ENCODE data around the gene KLF4. TPM values are rescaled to one million over a fixed set of nuclear protein-coding genes. Genes with fewer than 3 reads are reported as not detected.

The KLF4 gene
- total and polyA plus RNA-seq, 2 of the 4 experiments (the other 2 are of a cell fraction): 1.3 to 3.8 TPM

- in situ Hi-C loops (cut with MboI; ENCODE audit: low sequenced_read_pairs): no loop called here
These were observed 22.2 kb downstream of the KLF4 start for GRCh38 chr9:107467416-107467815.

More at GRCh38 chr9:107467416-107467815, 22.2 kb downstream of the KLF4 start:
- no peak overlapping the region for H3K23ac ChIP-seq (ENCODE audit: low read depth, low read length)
- no peak overlapping the region for H2AK5ac ChIP-seq (ENCODE audit: low read depth, low read length)
- no peak overlapping the region for H2BK15ac ChIP-seq (ENCODE audit: low read depth, low read length)
- H3K4me2 ChIP-seq (ENCODE audit: low read depth, low read length): no peak overlapping the region
- H3K9ac ChIP-seq (ENCODE audit: low read depth, low read length): no peak overlapping the region
- peaks cover 4% of the 10 kb centered on the region for H3K27me3 ChIP-seq (ENCODE audit: control insufficient read depth, insufficient read depth, low read length)
- ChIA-PET POLR2A (ENCODE audit: unreplicated experiment) (interaction anchor here (0.7 kb wide), 1 partner anchor 22 kb away, joined by 10 read pairs; no protein-coding TSS in a partner anchor), CTCF (interaction anchor here (0.9 kb wide), 1 partner anchor 9 kb away, joined by 3 read pairs; no protein-coding TSS in a partner anchor)
- no peak overlapping the region for H2BK120ac ChIP-seq (ENCODE audit: low read depth, low read length)
- H2BK5ac ChIP-seq (ENCODE audit: low read depth, low read length, poor library complexity, severe bottlenecking): no peak overlapping the region
- no peak overlapping the region for H2BK20ac ChIP-seq (ENCODE audit: low read depth, low read length)
- no peak overlapping the region for H2AK9ac ChIP-seq (replicated peaks; ENCODE audit: low read depth, low read length, poor library complexity)
- H3K14ac ChIP-seq (replicated peaks; ENCODE audit: low read depth, low read length): no peak overlapping the region
- no peak overlapping the region for H4K91ac ChIP-seq (ENCODE audit: insufficient read depth, low read depth, low read length)
- H3K4me3 ChIP-seq (ENCODE audit: insufficient read depth, low read depth, low read length): no peak overlapping the region
- no peak overlapping the region for H3K18ac ChIP-seq (ENCODE audit: low read depth, low read length)
- no peak for ATAC-seq (ENCODE audit: low read depth)
- no peak overlapping the region for H4K8ac ChIP-seq (ENCODE audit: low read depth in 2 of 2, low read length in 2 of 2)
- intact Hi-C loops (cut with micrococcal nuclease): loop anchor here (5.0 kb wide), 1 partner anchor 1100 kb away; no protein-coding TSS in a partner anchor
- BruUV-seq (replicated peaks): no TSS peak
- H3K27ac ChIP-seq (ENCODE audit: insufficient read depth, low read length): no peak overlapping the region
- TF ChIP-seq, protein P1, sequence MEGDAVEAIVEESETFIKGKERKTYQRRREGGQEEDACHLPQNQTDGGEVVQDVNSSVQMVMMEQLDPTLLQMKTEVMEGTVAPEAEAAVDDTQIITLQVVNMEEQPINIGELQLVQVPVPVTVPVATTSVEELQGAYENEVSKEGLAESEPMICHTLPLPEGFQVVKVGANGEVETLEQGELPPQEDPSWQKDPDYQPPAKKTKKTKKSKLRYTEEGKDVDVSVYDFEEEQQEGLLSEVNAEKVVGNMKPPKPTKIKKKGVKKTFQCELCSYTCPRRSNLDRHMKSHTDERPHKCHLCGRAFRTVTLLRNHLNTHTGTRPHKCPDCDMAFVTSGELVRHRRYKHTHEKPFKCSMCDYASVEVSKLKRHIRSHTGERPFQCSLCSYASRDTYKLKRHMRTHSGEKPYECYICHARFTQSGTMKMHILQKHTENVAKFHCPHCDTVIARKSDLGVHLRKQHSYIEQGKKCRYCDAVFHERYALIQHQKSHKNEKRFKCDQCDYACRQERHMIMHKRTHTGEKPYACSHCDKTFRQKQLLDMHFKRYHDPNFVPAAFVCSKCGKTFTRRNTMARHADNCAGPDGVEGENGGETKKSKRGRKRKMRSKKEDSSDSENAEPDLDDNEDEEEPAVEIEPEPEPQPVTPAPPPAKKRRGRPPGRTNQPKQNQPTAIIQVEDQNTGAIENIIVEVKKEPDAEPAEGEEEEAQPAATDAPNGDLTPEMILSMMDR (conservative IDR thresholded peaks at IDR 0.05; ENCODE audit: low read depth, low read length): no peak
- dilution Hi-C loops (cut with HindIII; ENCODE audit: low sequenced_read_pairs, unreplicated experiment): no loop called here
- H2AFZ ChIP-seq (replicated peaks; ENCODE audit: low read length, poor library complexity): no peak overlapping the region
- H3K79me1 ChIP-seq (ENCODE audit: low read depth in 1 of 2, low read length in 2 of 2): no peaks in the 10 kb centered on the region
- no peaks in the 10 kb centered on the region for H3K9me1 ChIP-seq (ENCODE audit: insufficient read depth, low read length)
- DNase-seq: no peak
- H4K20me1 ChIP-seq (ENCODE audit: insufficient read depth, low read length): no peaks in the 10 kb centered on the region
- no peaks in the 10 kb centered on the region for H3K9me3 ChIP-seq (ENCODE audit: control insufficient read depth, insufficient read depth, low read length)
- H3K56ac ChIP-seq (ENCODE audit: extremely low read depth, insufficient read depth, low read length): no peak overlapping the region
- H3K4me1 ChIP-seq (ENCODE audit: control insufficient read depth, insufficient read depth, low read length): no peaks in the 10 kb centered on the region
- no CpG with 5 or more reads among the region's 1 CpG for WGBS, 2 experiments (ENCODE audit: extremely low coverage in 2 of 2, insufficient read length in 1 of 2)
- no peak overlapping the region for H4K5ac ChIP-seq (ENCODE audit: low read depth, low read length)
- H3K4ac ChIP-seq (ENCODE audit: low read depth, low read length): no peak overlapping the region
- no peaks in the 10 kb centered on the region for H3K36me3 ChIP-seq (ENCODE audit: control insufficient read depth, insufficient read depth, low read length)
